ENCODE results near the gene ARHGAP22.

- TF ChIP-seq PAX5 (IDR thresholded peaks at IDR 0.05; ENCODE audit: insufficient read depth, low read length, severe bottlenecking) (no peak), POLR2AphosphoS5 (IDR thresholded peaks at IDR 0.05; ENCODE audit: low read depth, low read length) (no peak)
Observed at GRCh38 chr10:48633381-48634197, 28.7 kb upstream of the ARHGAP22 start.
